Right renal cortex interstitium (tissue), 3 donors: Measurements from ENCODE around the gene RABGAP1L. TPM values are rescaled to one million over a fixed set of nuclear protein-coding genes. Genes with fewer than 3 reads are reported as not detected.
"Not testable (repeated sequence)": the region's sequence is repeated elsewhere in the genome, so short reads cannot be mapped to it uniquely, and the experiment has no call there.

ENCODE experiments used
- DNase-seq, 3 donors: peaks; one replicate each; pipeline ENCODE4 v3.0.0-alpha.2; 2013; ENCODE audit warnings: low read depth in 3 of 3, low spot score in 2 of 3
- polyA plus RNA-seq, 3 donors: library from polyadenylated mRNA; unstranded; fragments of 120-200 nt; gene quantifications; one replicate each; pipeline ENCODE4 v1.2.1, GENCODE V29; 2013; ENCODE audit not compliant: insufficient read length in 3 of 3

The RABGAP1L gene
- polyA plus RNA-seq, 3 donors, result 26.6 to 29.5 (median 29.4) TPM

GRCh38 chr1:174417921-174418320 lies 258.6 kb downstream of the RABGAP1L start:
- DNase-seq, result no peak

- no peak for DNase-seq
Observed at GRCh38 chr1:174425121-174425520, 265.8 kb downstream of the RABGAP1L start.

GRCh38 chr1:174426153-174426552 lies 266.8 kb downstream of the RABGAP1L start:
- DNase-seq, result no peak

- no peak for DNase-seq
Observed at GRCh38 chr1:174428033-174428432, 268.7 kb downstream of the RABGAP1L start.

GRCh38 chr1:174428739-174429138 lies 269.4 kb downstream of the RABGAP1L start:
- no peak for DNase-seq

GRCh38 chr1:174433451-174433850 lies 274.1 kb downstream of the RABGAP1L start:
- DNase-seq, result no peak

- no peak for DNase-seq
Observed at GRCh38 chr1:174445351-174445750, 286.0 kb downstream of the RABGAP1L start.

- no peak for DNase-seq
Observed at GRCh38 chr1:174445817-174446216, 286.5 kb downstream of the RABGAP1L start.

- no peak for DNase-seq
Observed at GRCh38 chr1:174447866-174448530, 288.7 kb downstream of the RABGAP1L start, which contains the start of gene GPR52. Gene GPR52 (plus strand): TSS chr1:174447964. CDS start chr1:174448112, 148 bp downstream.

GRCh38 chr1:174448531-174448883 lies 289.2 kb downstream of the RABGAP1L start:
- DNase-seq, result no peak

- peak in 1 of 3 donors; percentile 1 for DNase-seq
Observed at GRCh38 chr1:174448974-174449373, 289.7 kb downstream of the RABGAP1L start.

GRCh38 chr1:174451408-174451807 lies 292.1 kb downstream of the RABGAP1L start:
- DNase-seq, result no peak

GRCh38 chr1:174465855-174466254 lies 306.5 kb downstream of the RABGAP1L start:
- DNase-seq, result no peak

- DNase-seq, result no peak
Observed at GRCh38 chr1:174466607-174467006, 307.3 kb downstream of the RABGAP1L start.

GRCh38 chr1:174469052-174469451 lies 309.7 kb downstream of the RABGAP1L start:
- no peak for DNase-seq

GRCh38 chr1:174469687-174470086 lies 310.4 kb downstream of the RABGAP1L start:
- no peak for DNase-seq

- no peak for DNase-seq
Observed at GRCh38 chr1:174479281-174479680, 320.0 kb downstream of the RABGAP1L start.

- DNase-seq, result no peak
Observed at GRCh38 chr1:174480324-174480723, 321.0 kb downstream of the RABGAP1L start.

GRCh38 chr1:174491606-174492005 lies 332.3 kb downstream of the RABGAP1L start:
- no peak for DNase-seq

- DNase-seq, result no peak
Observed at GRCh38 chr1:174497478-174497877, 338.2 kb downstream of the RABGAP1L start.

- DNase-seq, result not testable (repeated sequence)
Observed at GRCh38 chr1:174516755-174517154, 357.4 kb downstream of the RABGAP1L start.

GRCh38 chr1:174519844-174520243 lies 360.5 kb downstream of the RABGAP1L start:
- no peak for DNase-seq

GRCh38 chr1:174531751-174532150 lies 372.4 kb downstream of the RABGAP1L start:
- no peak for DNase-seq
